Measurements from ENCODE around the gene BEX4. TPM values are rescaled to one million over a fixed set of nuclear protein-coding genes. Genes with fewer than 3 reads are reported as not detected.

Gene BEX4
- total and polyA plus RNA-seq, 2 of the 8 experiments (the other 6 are each of a cell fraction or from before 2014, with no cell fraction given): 27.2 to 45.1 TPM

DNA sequence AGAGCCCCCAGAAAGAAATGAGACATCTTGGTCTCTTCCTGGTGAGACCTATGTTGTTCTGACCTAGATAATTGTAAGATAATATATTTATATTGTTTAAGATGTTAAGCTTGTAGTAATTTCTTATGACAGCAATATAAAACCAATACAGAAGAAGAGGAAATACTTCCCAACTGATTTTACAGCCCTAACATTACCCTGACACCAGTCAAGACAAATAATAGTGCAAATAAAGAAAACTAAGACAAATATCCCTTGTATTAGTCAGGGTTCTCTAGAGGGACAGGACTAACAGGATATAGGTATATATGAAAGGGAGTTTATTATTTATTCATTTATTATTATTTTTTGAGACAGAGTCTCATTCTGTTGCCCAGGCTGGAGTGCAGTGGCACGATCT, 21.4 kb downstream of the BEX4 start:
- Histone ChIP-seq H3K4me3 (ENCODE audit: extremely low read depth in 1 of 4, insufficient read depth in 2 of 4, low read depth in 3 of 4, low read length in 4 of 4) (no peak overlapping the region), H3K9ac (replicated peaks in 1 of 4; ENCODE audit: extremely low read depth in 1 of 4, low read depth in 3 of 4, low read length in 3 of 4) (no peak overlapping the region), H3K27me3 (replicated peaks in 1 of 4; ENCODE audit: control insufficient read depth in 3 of 4, extremely low read depth in 1 of 4, insufficient read depth in 3 of 4, low read length in 3 of 4) (no peaks in the 10 kb centered on the region), H4K91ac (replicated peaks; ENCODE audit: insufficient read length, low read length) (no peak overlapping the region), H3K18ac (ENCODE audit: extremely low read depth, low read length) (no peak overlapping the region), H3K23ac (ENCODE audit: insufficient read length) (no peak overlapping the region), H3K14ac (ENCODE audit: insufficient read length) (no peak overlapping the region), H4K20me1 (replicated peaks in 1 of 2; ENCODE audit: control insufficient read depth in 1 of 2, insufficient read depth in 2 of 2, low read length in 2 of 2) (no peaks in the 10 kb centered on the region), H3K4me2 (ENCODE audit: insufficient read depth in 1 of 2, low read depth in 2 of 2, low read length in 2 of 2) (no peak overlapping the region), H2BK120ac (replicated peaks; ENCODE audit: low read depth, low read length) (no peak overlapping the region), H4K8ac (ENCODE audit: extremely low read depth, insufficient read depth, low read length) (no peak overlapping the region), H3K27ac (ENCODE audit: low read depth, low read length) (no peak overlapping the region), H2AK5ac (ENCODE audit: low read depth, low read length) (no peak overlapping the region), H3K4ac (replicated peaks; ENCODE audit: insufficient read length, low read depth, low read length) (no peak overlapping the region), H2BK20ac (ENCODE audit: low read length) (no peak overlapping the region), H2BK12ac (ENCODE audit: low read depth, low read length) (no peak overlapping the region), H3K79me2 (ENCODE audit: control insufficient read depth in 1 of 2, insufficient read depth in 2 of 2, low read length in 2 of 2) (no peaks in the 10 kb centered on the region), H4K5ac (ENCODE audit: insufficient read length, low read depth, low read length) (no peak overlapping the region), H3K9me3 (ENCODE audit: insufficient read depth in 2 of 2, low read depth in 1 of 2, low read length in 1 of 2) (no peaks in the 10 kb centered on the region), H3K56ac (replicated peaks; ENCODE audit: insufficient read length, low read depth, low read length) (no peak overlapping the region), H3K4me1 (replicated peaks in 1 of 4; ENCODE audit: control insufficient read depth in 3 of 4, insufficient read depth in 4 of 4, low read length in 3 of 4) (no peaks in the 10 kb centered on the region), H3K23me2 (ENCODE audit: low read depth, low read length) (no peaks in the 10 kb centered on the region), H3K36me3 (ENCODE audit: control insufficient read depth in 2 of 4, insufficient read depth in 4 of 4, low read length in 3 of 4) (no peaks in the 10 kb centered on the region), H2BK5ac (ENCODE audit: low read depth, low read length) (no peak overlapping the region), H3K79me1 (ENCODE audit: low read depth, low read length) (no peaks in the 10 kb centered on the region), H2BK15ac (ENCODE audit: low read length) (no peak overlapping the region), H2AFZ (ENCODE audit: low read length) (no peak overlapping the region)
- DNase-seq (ENCODE audit: low read depth in 1 of 2, low spot score in 2 of 2) (no peak), FAIRE-seq (no peak)
- 100% methylated on average over 1 of the region's 1 CpG; no CpG with 5 or more reads in 1 of the 2 experiments for WGBS, 2 experiments (ENCODE audit: extremely low coverage in 1 of 2, insufficient coverage in 1 of 2, insufficient read length in 1 of 2, insufficient replicate concordance in 2 of 2, low coverage in 1 of 2, low lambda C conversion rate in 2 of 2, missing lambda C conversion rate in 1 of 2)
- ChIA-PET CTCF (ENCODE audit: partially characterized antibody) (interaction anchor here (1.4 kb wide), 1 partner anchor 25 kb away, joined by 3 read pairs; no protein-coding TSS in a partner anchor), POLR2A (ENCODE audit: partially characterized antibody) (interaction anchor here (1.3 to 1.7 kb wide), 2 partner anchors 18 to 21 kb away, joined by 3 to 4 read pairs; partner anchors contain the start of gene BEX4)
- TF ChIP-seq YY1 (IDR thresholded peaks at IDR 0.05; ENCODE audit: low read depth, low read length): no peak
- no peak for TF ChIP-seq HDAC6 (IDR thresholded peaks at IDR 0.05; ENCODE audit: low read depth, low read length)
- TF ChIP-seq, protein P1, sequence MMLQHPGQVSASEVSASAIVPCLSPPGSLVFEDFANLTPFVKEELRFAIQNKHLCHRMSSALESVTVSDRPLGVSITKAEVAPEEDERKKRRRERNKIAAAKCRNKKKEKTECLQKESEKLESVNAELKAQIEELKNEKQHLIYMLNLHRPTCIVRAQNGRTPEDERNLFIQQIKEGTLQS (IDR thresholded peaks at IDR 0.05; ENCODE audit: insufficient read depth, low read depth, low read length): no peak
- TF ChIP-seq SRF (IDR thresholded peaks at IDR 0.05; ENCODE audit: low read depth, low read length): no peak
- no peak for TF ChIP-seq BRCA1 (IDR thresholded peaks at IDR 0.05; ENCODE audit: low read depth, low read length)
- TF ChIP-seq EGR1 (IDR thresholded peaks at IDR 0.05; ENCODE audit: borderline replicate concordance, low read depth, low read length): no peak
- no peak for TF ChIP-seq ZNF274 (IDR thresholded peaks at IDR 0.05; ENCODE audit: borderline replicate concordance, extremely low read depth, low read length)
- no peak for TF ChIP-seq CBX5 (IDR thresholded peaks at IDR 0.05; ENCODE audit: low read depth, low read length)
- TF ChIP-seq CHD2 (IDR thresholded peaks at IDR 0.05; ENCODE audit: low read length): no peak
- TF ChIP-seq SP1 (IDR thresholded peaks at IDR 0.05; ENCODE audit: low read depth, low read length): no peak

Measured in H1 (cell line).